Central memory CD8-positive, alpha-beta T cell (primary cell): ENCODE data around the gene SLC17A8.

Source experiments
- ATAC-seq: fragments of 150-1000 bp; cut with Tn5 transposase; replicated peaks from 2 replicates; pipeline ENCODE4 v1.10.0; 2022; ENCODE audit warnings: mild to moderate bottlenecking, moderate FRiP score, moderate number of reproducible peaks; ENCODE audit not compliant: poor library complexity, severe bottlenecking; ENCODE audit errors: extremely low read depth
- DNase-seq, 2 donors: peaks; one replicate each; pipeline ENCODE4 v3.0.0; 2021; ENCODE audit warnings: low spot score in 2 of 2
- H3K27ac Mint-ChIP-seq: one replicate; pipeline ENCODE4 v1.8.0; 2022; ENCODE audit warnings: low read depth, mild to moderate bottlenecking, moderate library complexity, mixed read lengths
- H3K27me3 Mint-ChIP-seq: one replicate; pipeline ENCODE4 v1.8.0; 2022; ENCODE audit warnings: mixed read lengths
- H3K36me3 Mint-ChIP-seq: one replicate; pipeline ENCODE4 v1.8.0; 2022; ENCODE audit warnings: mild to moderate bottlenecking, moderate library complexity, mixed read lengths; ENCODE audit not compliant: insufficient read depth
- H3K4me1 Mint-ChIP-seq: one replicate; pipeline ENCODE4 v1.8.0; 2022; ENCODE audit warnings: mixed read lengths
- H3K4me3 Mint-ChIP-seq: one replicate; pipeline ENCODE4 v1.8.0; 2022; ENCODE audit warnings: mild to moderate bottlenecking, moderate library complexity, mixed read lengths
- H3K9me3 Mint-ChIP-seq: one replicate; pipeline ENCODE4 v1.8.0; 2022; ENCODE audit warnings: mixed read lengths

The SLC17A8 gene

DNA sequence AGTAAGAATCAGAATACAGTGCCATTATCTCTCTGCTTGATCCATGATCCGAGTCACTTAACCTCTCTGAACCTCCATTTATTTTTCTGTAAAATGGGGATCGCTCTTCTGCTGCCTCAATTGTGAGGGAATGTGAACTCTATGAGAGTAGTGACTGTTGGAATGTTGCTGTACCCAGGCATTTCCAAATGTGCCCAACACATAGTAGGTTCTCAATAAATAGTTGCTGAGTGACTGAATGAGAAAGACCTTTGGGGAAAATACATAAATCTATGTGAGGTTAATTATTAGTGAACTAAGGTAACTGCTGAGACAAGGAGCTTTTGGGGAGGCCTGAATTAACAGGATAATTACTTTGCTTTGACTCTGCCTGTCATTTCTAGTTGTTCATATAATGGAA is 82.9 kb downstream of the SLC17A8 start:
- Mint-ChIP-seq H3K4me1 (no peaks in the 10 kb centered on the region), H3K27me3 (peaks cover 10% of the 10 kb centered on the region), H3K27ac (no peak overlapping the region), H3K36me3 (no peaks in the 10 kb centered on the region), H3K9me3 (no peaks in the 10 kb centered on the region), H3K4me3 (no peak overlapping the region)
- ATAC-seq (no peak), DNase-seq (no peak)

DNA sequence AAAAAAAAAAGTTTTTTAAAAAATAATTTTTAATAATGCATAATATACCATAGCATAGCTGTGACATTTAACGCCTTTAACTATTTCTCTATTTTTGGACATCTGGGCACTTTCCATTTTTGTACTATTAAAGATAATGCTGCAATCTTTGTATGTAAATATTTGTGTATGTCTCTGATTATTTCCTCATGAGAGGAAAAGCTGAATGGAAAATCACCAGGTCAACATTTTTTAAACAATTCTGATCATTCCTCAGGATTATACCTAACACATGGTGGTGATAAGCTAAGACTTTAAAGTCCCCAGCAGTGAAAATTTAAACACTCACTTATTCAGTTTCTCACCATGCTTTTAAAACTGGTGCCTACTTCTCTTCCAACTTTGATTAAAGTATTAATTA is 85.5 kb downstream of the SLC17A8 start:
- Mint-ChIP-seq H3K4me1 (no peaks in the 10 kb centered on the region), H3K36me3 (no peaks in the 10 kb centered on the region), H3K4me3 (no peak overlapping the region), H3K27ac (no peak overlapping the region), H3K27me3 (peaks cover 32% of the 10 kb centered on the region), H3K9me3 (no peaks in the 10 kb centered on the region)
- no peak for DNase-seq
- ATAC-seq, result no peak

DNA sequence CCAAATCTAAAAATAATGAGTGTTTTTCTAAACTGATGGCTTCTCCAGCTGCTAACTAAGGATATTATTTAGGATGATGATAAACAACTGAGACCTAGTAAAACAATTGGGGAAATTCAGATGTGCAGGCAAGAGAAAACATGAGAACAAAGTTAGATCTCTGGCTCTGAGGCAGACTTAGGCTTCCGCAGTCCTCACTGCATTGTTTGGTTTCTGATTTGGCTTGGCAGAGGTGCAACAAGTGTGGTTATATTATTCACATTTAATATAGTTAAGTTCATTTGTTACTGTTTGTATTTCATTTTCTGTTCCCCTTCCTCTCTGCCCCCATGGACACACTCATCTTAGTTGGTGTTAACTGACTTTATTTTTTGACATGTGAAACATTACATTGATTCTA is 86.6 kb downstream of the SLC17A8 start:
- Mint-ChIP-seq H3K4me3 (no peak overlapping the region), H3K4me1 (no peaks in the 10 kb centered on the region), H3K27ac (no peak overlapping the region), H3K9me3 (no peaks in the 10 kb centered on the region), H3K36me3 (no peaks in the 10 kb centered on the region), H3K27me3 (peaks cover 28% of the 10 kb centered on the region)
- ATAC-seq (no peak), DNase-seq (no peak)

DNA sequence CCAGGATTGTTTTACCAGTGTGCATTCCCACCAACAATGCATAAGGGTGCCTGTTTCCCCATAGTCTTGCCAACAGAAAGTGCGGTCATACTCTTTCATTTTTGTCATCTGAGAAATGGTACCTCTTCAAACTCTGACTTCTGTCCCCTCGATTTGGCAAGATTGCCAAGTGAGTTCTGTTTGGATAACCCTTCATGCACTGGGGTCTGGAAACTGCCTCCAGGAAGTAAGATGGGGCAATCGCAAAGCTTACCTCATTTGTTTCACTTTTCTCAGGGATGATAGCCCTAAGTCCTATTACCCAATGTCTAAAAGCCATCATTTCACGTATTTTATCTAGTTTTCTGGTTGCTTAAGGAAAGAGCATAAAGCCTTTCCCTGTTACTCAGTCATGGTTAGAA is 88.2 kb downstream of the SLC17A8 start:
- Mint-ChIP-seq H3K27me3 (peaks cover 33% of the 10 kb centered on the region), H3K27ac (no peak overlapping the region), H3K4me1 (no peaks in the 10 kb centered on the region), H3K9me3 (no peaks in the 10 kb centered on the region), H3K36me3 (no peaks in the 10 kb centered on the region), H3K4me3 (no peak overlapping the region)
- ATAC-seq (no peak), DNase-seq (no peak)

GRCh38 chr12:100447381-100447780 is 90.5 kb downstream of the SLC17A8 start:
- Mint-ChIP-seq H3K27me3 (peaks cover 54% of the 10 kb centered on the region), H3K4me3 (no peak overlapping the region), H3K4me1 (no peaks in the 10 kb centered on the region), H3K9me3 (no peaks in the 10 kb centered on the region), H3K36me3 (no peaks in the 10 kb centered on the region), H3K27ac (no peak overlapping the region)
- ATAC-seq (no peak), DNase-seq (no peak)

DNA sequence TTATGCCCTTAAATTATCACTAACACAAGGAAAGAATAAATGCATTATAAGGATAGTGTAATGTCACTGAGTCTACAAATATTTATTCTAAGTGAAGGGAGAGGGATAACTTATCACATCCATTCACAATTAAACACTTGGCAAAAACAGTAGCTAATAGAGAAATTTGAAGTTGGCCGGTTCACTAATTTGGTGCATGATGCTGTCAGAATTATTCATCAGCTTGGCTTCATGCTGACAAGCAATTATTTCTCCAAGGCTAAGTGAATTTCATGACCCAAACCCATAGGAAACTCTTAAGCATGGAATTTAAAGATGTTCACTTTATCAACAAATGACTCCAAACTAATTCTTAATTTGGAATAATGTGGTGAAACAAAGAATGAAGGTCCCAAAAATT is 91.8 kb downstream of the SLC17A8 start:
- peaks cover 54% of the 10 kb centered on the region for H3K27me3 Mint-ChIP-seq
- no peak for ATAC-seq
- no peak overlapping the region for H3K4me3 Mint-ChIP-seq

DNA sequence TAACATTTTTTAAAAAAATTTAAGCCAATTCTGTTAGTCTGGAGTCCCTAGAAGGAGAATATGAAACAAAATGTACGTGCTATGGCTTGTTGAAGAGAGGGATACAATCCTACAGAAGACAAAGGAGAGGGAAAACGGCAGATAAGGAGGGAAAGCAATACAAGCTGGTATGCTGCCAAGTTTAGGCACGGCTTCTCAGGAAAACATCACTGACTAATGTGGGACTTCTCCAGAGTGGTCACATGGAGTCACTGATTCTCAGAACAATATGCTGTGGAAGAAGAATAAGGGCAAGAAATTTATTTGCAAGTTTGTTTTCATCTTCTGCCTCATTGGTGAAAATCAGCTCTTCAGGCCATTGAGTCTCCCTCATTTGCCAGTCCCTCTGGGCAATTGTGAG is 93.9 kb downstream of the SLC17A8 start:
- Mint-ChIP-seq H3K4me1 (no peaks in the 10 kb centered on the region), H3K27me3 (peaks cover 44% of the 10 kb centered on the region), H3K9me3 (no peaks in the 10 kb centered on the region), H3K36me3 (no peaks in the 10 kb centered on the region), H3K4me3 (no peak overlapping the region), H3K27ac (no peak overlapping the region)
- no peak for ATAC-seq
- no peak for DNase-seq

More for the DNA sequence above, 91.8 kb downstream of the SLC17A8 start:
- H3K9me3 Mint-ChIP-seq, result no peaks in the 10 kb centered on the region
- H3K36me3 Mint-ChIP-seq, result no peaks in the 10 kb centered on the region
- no peak overlapping the region for H3K27ac Mint-ChIP-seq
- no peaks in the 10 kb centered on the region for H3K4me1 Mint-ChIP-seq
- no peak for DNase-seq

- Mint-ChIP-seq H3K27me3 (peaks cover 38% of the 10 kb centered on the region), H3K4me1 (no peaks in the 10 kb centered on the region), H3K4me3 (no peak overlapping the region), H3K27ac (no peak overlapping the region), H3K9me3 (no peaks in the 10 kb centered on the region), H3K36me3 (no peaks in the 10 kb centered on the region)
- DNase-seq (no peak), ATAC-seq (no peak)
Observed at GRCh38 chr12:100453951-100454350, 97.1 kb downstream of the SLC17A8 start.

GRCh38 chr12:100455896-100456295 is 99.0 kb downstream of the SLC17A8 start:
- H3K4me1 Mint-ChIP-seq, result no peaks in the 10 kb centered on the region
- no peak for ATAC-seq
- peaks cover 31% of the 10 kb centered on the region for H3K27me3 Mint-ChIP-seq
- no peak overlapping the region for H3K27ac Mint-ChIP-seq
- no peaks in the 10 kb centered on the region for H3K36me3 Mint-ChIP-seq
- DNase-seq, result no peak
- H3K4me3 Mint-ChIP-seq, result no peak overlapping the region
- no peaks in the 10 kb centered on the region for H3K9me3 Mint-ChIP-seq

- H3K27ac Mint-ChIP-seq, result no peak overlapping the region
- peaks cover 24% of the 10 kb centered on the region for H3K27me3 Mint-ChIP-seq
- H3K36me3 Mint-ChIP-seq, result no peaks in the 10 kb centered on the region
- no peaks in the 10 kb centered on the region for H3K4me1 Mint-ChIP-seq
- no peak overlapping the region for H3K4me3 Mint-ChIP-seq
- no peak for DNase-seq
- H3K9me3 Mint-ChIP-seq, result no peaks in the 10 kb centered on the region
- no peak for ATAC-seq
Observed at GRCh38 chr12:100458191-100458590, 101.3 kb downstream of the SLC17A8 start.

GRCh38 chr12:100460702-100461101 is 103.8 kb downstream of the SLC17A8 start:
- no peak for ATAC-seq
- H3K27me3 Mint-ChIP-seq, result peaks cover 24% of the 10 kb centered on the region
- no peak for DNase-seq
- H3K27ac Mint-ChIP-seq, result no peak overlapping the region
- no peaks in the 10 kb centered on the region for H3K9me3 Mint-ChIP-seq
- no peak overlapping the region for H3K4me3 Mint-ChIP-seq
- no peaks in the 10 kb centered on the region for H3K4me1 Mint-ChIP-seq
- H3K36me3 Mint-ChIP-seq, result no peaks in the 10 kb centered on the region

DNA sequence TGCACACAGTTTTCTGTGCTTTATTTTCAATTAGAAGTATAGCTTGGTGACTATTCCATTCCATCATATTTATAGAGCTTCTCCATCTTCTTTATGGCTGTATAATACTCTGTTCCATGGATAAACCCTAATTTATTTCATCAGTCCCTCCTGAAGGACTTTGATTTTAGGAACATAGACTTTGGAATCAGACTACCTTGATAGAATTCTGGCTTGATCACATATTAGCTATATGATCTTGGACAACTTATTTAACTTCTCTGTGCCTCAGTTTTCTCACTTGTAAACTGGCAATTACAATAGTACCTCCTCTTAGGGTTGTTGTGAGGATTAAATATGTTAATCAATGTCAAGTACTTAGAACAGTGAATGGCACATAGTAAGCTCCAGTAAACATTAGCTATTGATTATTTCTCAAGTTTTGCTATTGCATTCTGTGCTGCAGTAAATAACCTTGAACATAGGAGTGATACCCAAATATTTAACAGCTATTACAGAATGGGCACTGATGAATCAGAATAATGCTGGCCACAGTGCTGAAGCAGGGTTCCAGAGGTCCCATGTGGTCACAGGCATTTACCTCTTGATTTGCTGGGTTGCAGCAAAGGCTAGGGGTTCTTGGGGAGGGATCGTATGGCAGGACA is 104.6 kb downstream of the SLC17A8 start:
- H3K27ac Mint-ChIP-seq, result no peak overlapping the region
- ATAC-seq, result no peak
- DNase-seq, result no peak
- peaks cover 24% of the 10 kb centered on the region for H3K27me3 Mint-ChIP-seq
- no peaks in the 10 kb centered on the region for H3K4me1 Mint-ChIP-seq
- H3K9me3 Mint-ChIP-seq, result no peaks in the 10 kb centered on the region
- H3K4me3 Mint-ChIP-seq, result no peak overlapping the region
- no peaks in the 10 kb centered on the region for H3K36me3 Mint-ChIP-seq

DNA sequence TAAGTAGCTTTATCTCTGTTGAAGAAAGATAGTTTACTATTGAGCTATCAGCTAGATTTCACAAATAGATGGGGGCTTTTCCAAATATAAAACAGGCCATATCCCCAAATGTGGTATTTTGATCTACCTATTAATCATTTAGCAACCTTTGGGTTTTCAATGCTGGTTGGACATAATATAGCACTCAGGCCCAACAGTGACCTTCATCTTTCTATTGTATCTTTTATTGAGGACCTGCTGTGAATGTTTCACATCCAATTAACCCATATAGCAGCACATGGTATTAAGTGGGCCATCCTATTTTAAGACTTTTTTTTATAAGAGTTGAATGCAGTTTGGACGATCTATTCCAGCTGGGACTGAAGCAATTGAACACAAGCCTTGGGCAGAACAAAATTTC is 106.8 kb downstream of the SLC17A8 start:
- no peaks in the 10 kb centered on the region for H3K9me3 Mint-ChIP-seq
- no peak for ATAC-seq

DNA sequence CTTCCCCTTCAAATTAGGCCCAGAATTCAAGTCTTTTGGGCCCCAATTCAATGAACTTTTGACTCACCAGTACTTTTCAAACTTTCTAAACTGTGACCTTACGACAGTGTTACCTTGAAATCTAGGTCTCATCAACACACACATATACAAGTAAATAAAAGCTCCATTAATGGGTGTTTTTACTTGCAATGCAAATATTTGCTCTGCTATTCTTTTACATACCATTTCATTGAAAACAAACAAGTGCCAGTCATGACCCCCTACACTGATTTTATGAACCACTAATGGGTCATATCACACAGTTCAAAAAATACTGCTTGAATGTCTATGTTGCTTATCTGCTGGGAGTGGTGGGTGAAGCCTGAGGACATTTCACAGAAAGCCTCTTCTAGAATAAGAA is 107.7 kb downstream of the SLC17A8 start:
- DNase-seq, result no peak
- no peak overlapping the region for H3K27ac Mint-ChIP-seq
- H3K27me3 Mint-ChIP-seq, result peaks cover 16% of the 10 kb centered on the region
- no peaks in the 10 kb centered on the region for H3K4me1 Mint-ChIP-seq
- H3K4me3 Mint-ChIP-seq, result no peak overlapping the region
- no peaks in the 10 kb centered on the region for H3K36me3 Mint-ChIP-seq
- ATAC-seq, result no peak
- no peaks in the 10 kb centered on the region for H3K9me3 Mint-ChIP-seq

More for the DNA sequence above, 106.8 kb downstream of the SLC17A8 start:
- Mint-ChIP-seq H3K36me3 (no peaks in the 10 kb centered on the region), H3K27ac (no peak overlapping the region), H3K4me1 (no peaks in the 10 kb centered on the region), H3K4me3 (no peak overlapping the region), H3K27me3 (peaks cover 16% of the 10 kb centered on the region)
- no peak for DNase-seq
